IMR-90 (cell line): Measurements from ENCODE around the gene OGFOD3. TPM values are rescaled to one million over a fixed set of nuclear protein-coding genes. Genes with fewer than 3 reads are reported as not detected.

Source experiments
- ATAC-seq: fragments of 200-7000 bp; cut with Tn5 transposase; 2 replicates; pipeline ENCODE4 v1.9.1; 2020; ENCODE audit warnings: low read depth, mild to moderate bottlenecking, moderate library complexity
- BruUV-seq: library from RNA; stranded (reverse); fragments of 400-500 nt; replicated peaks from 2 replicates; lab custom pipeline; 2021; lab: Mats Ljungman, UMichigan
- CTCF ChIA-PET: fragments of 300-600 bp; formaldehyde crosslinking; extraction: SDS; loops from one replicate; lab custom pipeline; 2021; ENCODE audit warnings: antibody characterized with exemption; lab: Yijun Ruan, JAX
- POLR2A ChIA-PET: fragments of 300-600 bp; sonication (Branson Sonifier 250); formaldehyde crosslinking; loops from one replicate; lab custom pipeline; 2022; ENCODE audit warnings: antibody characterized with exemption; ENCODE audit not compliant: unreplicated experiment; lab: Charles Lee
- DNase-seq: peaks from one replicate; pipeline ENCODE4 v3.0.0; 2013
- H2AFZ ChIP-seq: replicated peaks from 2 replicates; pipeline ENCODE3; 2013; ENCODE audit warnings: low read length, mild to moderate bottlenecking; ENCODE audit not compliant: poor library complexity
- H2AK5ac ChIP-seq: 2 replicates; pipeline ENCODE4 v1.6.1; 2013; ENCODE audit warnings: low read depth, low read length, inconsistent platforms
- H2AK9ac ChIP-seq: replicated peaks from 2 replicates; pipeline ENCODE3; 2013; ENCODE audit warnings: mild to moderate bottlenecking, low read depth, low read length, moderate library complexity; ENCODE audit not compliant: poor library complexity
- H2BK120ac ChIP-seq: 2 replicates; pipeline ENCODE4 v1.6.1; 2013; ENCODE audit warnings: low read depth, low read length, inconsistent platforms
- H2BK15ac ChIP-seq: 3 replicates; pipeline ENCODE4 v1.6.1; 2013; ENCODE audit warnings: low read depth, low read length, inconsistent platforms
- H2BK20ac ChIP-seq: 2 replicates; pipeline ENCODE4 v1.6.1; 2013; ENCODE audit warnings: low read depth, mild to moderate bottlenecking, inconsistent platforms, low read length, moderate library complexity
- H2BK5ac ChIP-seq: 2 replicates; pipeline ENCODE4 v1.6.1; 2013; ENCODE audit warnings: mild to moderate bottlenecking, low read depth, low read length, inconsistent platforms; ENCODE audit not compliant: poor library complexity, severe bottlenecking
- H3K14ac ChIP-seq: replicated peaks from 2 replicates; pipeline ENCODE4 v1.6.1; 2013; ENCODE audit warnings: low read depth, low read length, inconsistent platforms
- H3K18ac ChIP-seq: 2 replicates; pipeline ENCODE4 v1.6.1; 2013; ENCODE audit warnings: low read depth, low read length, control low read depth
- H3K23ac ChIP-seq: 2 replicates; pipeline ENCODE4 v1.6.1; 2013; ENCODE audit warnings: low read depth, low read length, inconsistent platforms
- H3K27ac ChIP-seq: 2 replicates; pipeline ENCODE4 v1.5.1; 2013; ENCODE audit warnings: mild to moderate bottlenecking, control low read depth, low read length; ENCODE audit not compliant: insufficient read depth
- H3K27me3 ChIP-seq: 2 replicates; pipeline ENCODE4 v1.6.1; 2013; ENCODE audit warnings: low read length; ENCODE audit not compliant: control insufficient read depth, insufficient read depth
- H3K36me3 ChIP-seq: 2 replicates; pipeline ENCODE4 v1.6.1; 2013; ENCODE audit warnings: low read length, mixed read lengths; ENCODE audit not compliant: control insufficient read depth, insufficient read depth
- H3K4ac ChIP-seq: 2 replicates; pipeline ENCODE4 v1.6.1; 2013; ENCODE audit warnings: low read depth, low read length, inconsistent platforms
- H3K4me1 ChIP-seq: 2 replicates; pipeline ENCODE4 v1.6.1; 2013; ENCODE audit warnings: low read length, mixed read lengths; ENCODE audit not compliant: control insufficient read depth, insufficient read depth
- H3K4me2 ChIP-seq: 2 replicates; pipeline ENCODE4 v1.6.1; 2013; ENCODE audit warnings: low read depth, mild to moderate bottlenecking, control low read depth, low read length, moderate library complexity
- H3K4me3 ChIP-seq: 2 replicates; pipeline ENCODE4 v1.5.1; 2013; ENCODE audit warnings: low read depth, mild to moderate bottlenecking, control low read depth, low read length, moderate library complexity; ENCODE audit not compliant: insufficient read depth
- H3K56ac ChIP-seq: 2 replicates; pipeline ENCODE4 v1.6.1; 2013; ENCODE audit warnings: low read length, inconsistent platforms; ENCODE audit not compliant: insufficient read depth; ENCODE audit errors: extremely low read depth
- H3K79me1 ChIP-seq, 2 experiments: 2 replicates each; pipeline ENCODE4 v1.6.1; 2013; ENCODE audit warnings: low read length in 2 of 2, inconsistent platforms in 1 of 2, low read depth in 1 of 2
- H3K9ac ChIP-seq: 2 replicates; pipeline ENCODE4 v1.6.1; 2013; ENCODE audit warnings: low read depth, low read length, control low read depth
- H3K9me1 ChIP-seq: 2 replicates; pipeline ENCODE4 v1.6.1; 2013; ENCODE audit warnings: low read length, inconsistent platforms; ENCODE audit not compliant: insufficient read depth
- H3K9me3 ChIP-seq: 2 replicates; pipeline ENCODE4 v1.6.1; 2013; ENCODE audit warnings: low read length; ENCODE audit not compliant: control insufficient read depth, insufficient read depth
- H4K20me1 ChIP-seq: 2 replicates; pipeline ENCODE4 v1.6.1; 2013; ENCODE audit warnings: low read length, inconsistent platforms; ENCODE audit not compliant: insufficient read depth
- H4K5ac ChIP-seq: 2 replicates; pipeline ENCODE4 v1.6.1; 2013; ENCODE audit warnings: mild to moderate bottlenecking, low read depth, low read length, control low read depth
- H4K8ac ChIP-seq, 2 experiments: 2 replicates each; pipeline ENCODE4 v1.6.1; 2013; ENCODE audit warnings: low read depth in 2 of 2, low read length in 2 of 2, control low read depth in 1 of 2, inconsistent platforms in 1 of 2
- H4K91ac ChIP-seq: 2 replicates; pipeline ENCODE4 v1.6.1; 2013; ENCODE audit warnings: low read depth, low read length, inconsistent platforms; ENCODE audit not compliant: insufficient read depth
- FOS ChIP-seq: fragments of 150-350 bp; IDR thresholded peaks from 2 replicates; pipeline ENCODE4 v1.6.1; 2016; ENCODE audit warnings: low read depth, low read length
- RCOR1 ChIP-seq: IDR thresholded peaks from 2 replicates; pipeline ENCODE4 v1.6.1; 2012; ENCODE audit warnings: mild to moderate bottlenecking, low read length, improper control_type of control experiment; ENCODE audit not compliant: insufficient replicate concordance
- SMC3 ChIP-seq: fragments of 150-350 bp; IDR thresholded peaks from 2 replicates; pipeline ENCODE4 v1.6.1; 2016; ENCODE audit warnings: low read depth, mild to moderate bottlenecking, antibody characterized with exemption, low read length, moderate library complexity
- WGBS, 2 experiments: methylation state at CpG; one replicate each; pipeline versions ENCODE4 v1.1.5 to v1.1.7; 2013; ENCODE audit warnings: missing lambda C conversion rate in 2 of 2; ENCODE audit not compliant: insufficient read length in 1 of 2; ENCODE audit errors: extremely low coverage in 2 of 2; 5-methylcytosine and 5-hydroxymethylcytosine counted together
- dilution Hi-C: fragments of 300-500 bp; cut with HindIII; formaldehyde crosslinking; loops from one replicate; pipeline ENCODE4 v1.14.3; 2018; ENCODE audit warnings: low sequenced_read_pairs; ENCODE audit not compliant: unreplicated experiment
- in situ Hi-C: fragments of 300-500 bp; cut with MboI; formaldehyde crosslinking; loops from 3 replicates; pipeline ENCODE4 v1.14.3; 2019; ENCODE audit warnings: low sequenced_read_pairs, inconsistent platforms, mixed read lengths
- intact Hi-C: fragments of 100-400 bp; cut with micrococcal nuclease; formaldehyde crosslinking; loops from 2 replicates; pipeline ENCODE4 v1.10.0; 2022
- polyA plus RNA-seq, 3 experiments: library from polyadenylated mRNA; depleted of rRNA; stranded (reverse); fragments of >200 nt; gene quantifications; 2 replicates each; pipeline ENCODE4 v1.2.3, GENCODE V29; 2012; ENCODE audit warnings: low replicate concordance in 1 of 3
- total RNA-seq: library from RNA; depleted of rRNA; stranded (reverse); fragments of >200 nt; gene quantifications from 2 replicates; pipeline ENCODE4 v1.2.3, GENCODE V29; 2012
- TF ChIP-seq, protein P1 (sequence below): fragments of 150-350 bp; IDR thresholded peaks from 2 replicates; pipeline ENCODE4 v1.6.1; 2016; ENCODE audit warnings: low read depth, mild to moderate bottlenecking, low read length, moderate library complexity, borderline replicate concordance

OGFOD3 gene
- total and polyA plus RNA-seq, 2 of the 4 experiments (the other 2 are of a cell fraction), result 25.3 to 33.4 TPM

DNA sequence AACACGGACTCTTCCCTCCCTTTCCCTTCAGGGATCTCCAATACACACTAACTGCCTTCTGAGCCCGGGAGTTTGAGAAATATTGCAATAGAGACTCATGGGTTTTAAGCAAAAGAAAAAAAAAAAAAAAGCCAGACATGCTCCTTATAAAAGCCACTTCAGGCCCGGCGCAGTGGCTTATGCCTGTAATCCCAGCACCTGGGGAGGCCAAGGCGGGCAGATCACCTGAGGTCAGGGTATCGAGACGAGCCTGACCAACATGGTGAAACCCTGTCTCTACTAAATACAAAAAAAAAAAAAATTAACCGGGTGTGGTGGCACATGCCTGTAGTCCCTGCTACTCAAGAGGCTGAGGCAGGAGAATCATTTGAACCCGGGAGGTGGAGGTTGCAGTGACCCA is 2.6 kb downstream of the OGFOD3 start:
- TF ChIP-seq RCOR1 (no peak), FOS (no peak), SMC3 (no peak)
- TF ChIP-seq, protein P1, sequence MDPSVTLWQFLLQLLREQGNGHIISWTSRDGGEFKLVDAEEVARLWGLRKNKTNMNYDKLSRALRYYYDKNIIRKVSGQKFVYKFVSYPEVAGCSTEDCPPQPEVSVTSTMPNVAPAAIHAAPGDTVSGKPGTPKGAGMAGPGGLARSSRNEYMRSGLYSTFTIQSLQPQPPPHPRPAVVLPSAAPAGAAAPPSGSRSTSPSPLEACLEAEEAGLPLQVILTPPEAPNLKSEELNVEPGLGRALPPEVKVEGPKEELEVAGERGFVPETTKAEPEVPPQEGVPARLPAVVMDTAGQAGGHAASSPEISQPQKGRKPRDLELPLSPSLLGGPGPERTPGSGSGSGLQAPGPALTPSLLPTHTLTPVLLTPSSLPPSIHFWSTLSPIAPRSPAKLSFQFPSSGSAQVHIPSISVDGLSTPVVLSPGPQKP, result no peak
- Histone ChIP-seq H4K5ac (no peak overlapping the region), H3K56ac (no peak overlapping the region), H3K27ac (no peak overlapping the region), H3K4me2 (no peak overlapping the region), H2AK9ac (no peak overlapping the region), H3K79me1 (peaks cover 0 to 21% of the 10 kb centered on the region in 2 experiments; a peak in 2 of 4 replicates), H3K36me3 (peaks cover 2% of the 10 kb centered on the region; the same call in 1 of the 2 replicates), H3K4me3 (no peak overlapping the region), H3K27me3 (no peaks in the 10 kb centered on the region), H4K91ac (no peak overlapping the region), H2BK5ac (no peak overlapping the region), H4K20me1 (peaks cover 25% of the 10 kb centered on the region), H2BK120ac (no peak overlapping the region), H3K9me1 (0 out of 2 replicates have a peak, but pooled peaks cover 4% of the 10 kb centered on the region), H3K4ac (no peak overlapping the region), H2BK20ac (no peak overlapping the region), H3K4me1 (no peaks in the 10 kb centered on the region), H3K14ac (no peak overlapping the region), H2BK15ac (no peak overlapping the region), H3K9me3 (no peaks in the 10 kb centered on the region), H2AK5ac (no peak overlapping the region), H3K18ac (no peak overlapping the region), H3K23ac (no peak overlapping the region), H4K8ac (no peak overlapping the region), H2AFZ (no peak overlapping the region), H3K9ac (no peak overlapping the region)
- ChIA-PET CTCF (no interaction called here), POLR2A (no interaction called here)
- dilution Hi-C loops (no loop called here), in situ Hi-C loops (no loop called here), intact Hi-C loops (no loop called here)
- no peak for DNase-seq
- ATAC-seq, result no peak
- no CpG with 5 or more reads among the region's 9 CpGs for WGBS, 2 experiments
- no TSS peak for BruUV-seq
